Neuronal stem cell (in vitro differentiated cells): ENCODE measurements around the gene CENPO.

Experiments
- DNase-seq: peaks from one replicate; pipeline ENCODE4 v3.0.0-alpha.2; 2013; ENCODE audit warnings: low spot score
- H2AFZ ChIP-seq: one replicate; pipeline ENCODE4 v1.6.1; 2013; ENCODE audit warnings: mild to moderate bottlenecking, low read length, inconsistent platforms
- H2AK5ac ChIP-seq: 2 replicates; pipeline ENCODE4 v1.6.1; 2013; ENCODE audit warnings: low read depth, mild to moderate bottlenecking, inconsistent platforms, low read length, moderate library complexity, mixed read lengths
- H2BK120ac ChIP-seq: 2 replicates; pipeline ENCODE4 v1.6.1; 2013; ENCODE audit warnings: low read depth, mild to moderate bottlenecking, inconsistent platforms, low read length, moderate library complexity, mixed read lengths
- H2BK12ac ChIP-seq: one replicate; pipeline ENCODE4 v1.6.1; 2013; ENCODE audit warnings: low read length, inconsistent platforms
- H2BK15ac ChIP-seq: 2 replicates; pipeline ENCODE4 v1.6.1; 2013; ENCODE audit warnings: mild to moderate bottlenecking, low read length, inconsistent platforms, mixed read lengths
- H2BK5ac ChIP-seq: one replicate; pipeline ENCODE4 v1.6.1; 2013; ENCODE audit warnings: inconsistent platforms, mild to moderate bottlenecking, low read length, moderate library complexity
- H3K14ac ChIP-seq: one replicate; pipeline ENCODE4 v1.6.1; 2013; ENCODE audit warnings: low read length, inconsistent platforms
- H3K18ac ChIP-seq: 2 replicates; pipeline ENCODE4 v1.6.1; 2013; ENCODE audit warnings: low read length, inconsistent platforms
- H3K23ac ChIP-seq: 2 replicates; pipeline ENCODE4 v1.6.1; 2013; ENCODE audit warnings: low read depth, mild to moderate bottlenecking, mixed read lengths, low read length, inconsistent platforms; ENCODE audit not compliant: poor library complexity
- H3K27ac ChIP-seq: replicated peaks from 3 replicates; pipeline ENCODE4 v1.5.1; 2013; ENCODE audit warnings: low read length, inconsistent platforms
- H3K27me3 ChIP-seq, 3 experiments: 2 replicates each; pipeline ENCODE4 v1.6.1; 2013; ENCODE audit warnings: low read length in 3 of 3, mild to moderate bottlenecking in 2 of 3, inconsistent platforms in 1 of 3, low read depth in 1 of 3, mixed read lengths in 1 of 3, moderate library complexity in 1 of 3; ENCODE audit not compliant: control insufficient read depth in 3 of 3, insufficient read depth in 3 of 3
- H3K36me3 ChIP-seq, 2 donors: replicated peaks in 1 of 2; 2 replicates each; pipeline ENCODE4 v1.6.1; 2013; ENCODE audit warnings: low read length in 2 of 2; ENCODE audit not compliant: control insufficient read depth in 2 of 2, insufficient read depth in 2 of 2
- H3K4ac ChIP-seq: 2 replicates; pipeline ENCODE4 v1.6.1; 2013; ENCODE audit warnings: inconsistent platforms, mild to moderate bottlenecking, low read length, moderate library complexity
- H3K4me1 ChIP-seq, 2 donors: 1 replicate in 1 of 2; 2 replicates in 1 of 2; pipeline ENCODE4 v1.6.1; 2013; ENCODE audit warnings: low read length in 2 of 2, low read depth in 1 of 2; ENCODE audit not compliant: control insufficient read depth in 2 of 2, insufficient read depth in 1 of 2
- H3K4me2 ChIP-seq: one replicate; pipeline ENCODE4 v1.6.1; 2013; ENCODE audit warnings: mild to moderate bottlenecking, low read length, inconsistent platforms; ENCODE audit not compliant: insufficient read depth, poor library complexity, severe bottlenecking
- H3K4me3 ChIP-seq, 2 donors: 2 replicates each; pipeline ENCODE4 v1.5.1; 2013; ENCODE audit warnings: low read length in 2 of 2, mild to moderate bottlenecking in 2 of 2, inconsistent platforms in 1 of 2, moderate library complexity in 1 of 2
- H3K79me1 ChIP-seq: one replicate; pipeline ENCODE4 v1.6.1; 2013; ENCODE audit warnings: low read depth, mild to moderate bottlenecking, inconsistent platforms, low read length, moderate library complexity
- H3K9ac ChIP-seq: one replicate; pipeline ENCODE4 v1.6.1; 2013; ENCODE audit warnings: mild to moderate bottlenecking, low read depth, low read length, inconsistent platforms; ENCODE audit not compliant: poor library complexity
- H3K9me3 ChIP-seq, 2 donors: replicated peaks in 1 of 2; 2 replicates each; pipeline versions ENCODE3 to v1.6.1; 2013; ENCODE audit warnings: low read length in 2 of 2, mild to moderate bottlenecking in 2 of 2, inconsistent platforms in 1 of 2, low read depth in 1 of 2, mixed read lengths in 1 of 2, moderate library complexity in 1 of 2; ENCODE audit not compliant: control insufficient read depth in 2 of 2, insufficient read depth in 1 of 2
- H4K8ac ChIP-seq: one replicate; pipeline ENCODE4 v1.6.1; 2013; ENCODE audit warnings: low read depth, mild to moderate bottlenecking, inconsistent platforms, low read length, moderate library complexity
- H4K91ac ChIP-seq: one replicate; pipeline ENCODE4 v1.6.1; 2013; ENCODE audit warnings: low read length, low read depth, mild to moderate bottlenecking, inconsistent platforms; ENCODE audit not compliant: poor library complexity
- WGBS, 2 donors: extraction: QIAGEN DNeasy Blood & Tissue Kit; methylation state at CpG; one replicate each; pipeline ENCODE4 v1.1.7; 2013; ENCODE audit warnings: missing lambda C conversion rate in 2 of 2, mixed read lengths in 1 of 2; ENCODE audit not compliant: insufficient read length in 2 of 2, insufficient replicate concordance in 1 of 2; ENCODE audit errors: extremely low coverage in 2 of 2; 5-methylcytosine and 5-hydroxymethylcytosine counted together

CENPO gene

DNA sequence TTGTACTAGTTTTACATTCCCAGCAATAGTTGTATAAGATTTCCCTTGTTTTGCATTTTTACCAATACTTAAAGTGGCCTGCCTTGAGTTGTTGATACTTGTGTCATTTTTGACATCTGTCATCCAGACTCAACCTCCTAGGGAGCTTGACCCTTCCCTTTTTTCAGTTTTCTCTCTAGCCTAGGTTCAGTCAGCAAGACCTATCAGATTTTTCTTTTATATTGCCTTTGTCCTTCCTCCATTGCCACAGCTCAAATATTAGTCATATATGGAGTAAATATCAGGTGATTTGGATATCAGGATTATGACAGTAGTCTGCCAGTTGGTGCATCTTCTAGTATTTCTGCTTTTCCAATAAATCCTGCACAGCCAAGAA lies 13.4 kb downstream of the CENPO start:
- Histone ChIP-seq H3K18ac (no peak overlapping the region), H2BK120ac (no peak overlapping the region), H3K4me3 (no peak overlapping the region), H3K27me3 (no peaks in the 10 kb centered on the region), H3K4ac (no peak overlapping the region), H3K4me1 (no peaks in the 10 kb centered on the region), H3K9ac (no peak overlapping the region), H3K27ac (no peak overlapping the region), H4K91ac (no peak overlapping the region), H4K8ac (no peak overlapping the region), H2BK5ac (no peak overlapping the region), H3K9me3 (peaks cover 4 to 25% of the 10 kb centered on the region in 2 donors), H2BK12ac (no peak overlapping the region), H3K14ac (no peak overlapping the region), H2AFZ (no peak overlapping the region), H2AK5ac (no peak overlapping the region), H3K79me1 (peaks cover 2% of the 10 kb centered on the region), H3K4me2 (no peak overlapping the region), H3K23ac (no peak overlapping the region), H3K36me3 (peaks cover 9 to 57% of the 10 kb centered on the region in 2 donors), H2BK15ac (no peak overlapping the region)
- DNase-seq: no peak

DNA sequence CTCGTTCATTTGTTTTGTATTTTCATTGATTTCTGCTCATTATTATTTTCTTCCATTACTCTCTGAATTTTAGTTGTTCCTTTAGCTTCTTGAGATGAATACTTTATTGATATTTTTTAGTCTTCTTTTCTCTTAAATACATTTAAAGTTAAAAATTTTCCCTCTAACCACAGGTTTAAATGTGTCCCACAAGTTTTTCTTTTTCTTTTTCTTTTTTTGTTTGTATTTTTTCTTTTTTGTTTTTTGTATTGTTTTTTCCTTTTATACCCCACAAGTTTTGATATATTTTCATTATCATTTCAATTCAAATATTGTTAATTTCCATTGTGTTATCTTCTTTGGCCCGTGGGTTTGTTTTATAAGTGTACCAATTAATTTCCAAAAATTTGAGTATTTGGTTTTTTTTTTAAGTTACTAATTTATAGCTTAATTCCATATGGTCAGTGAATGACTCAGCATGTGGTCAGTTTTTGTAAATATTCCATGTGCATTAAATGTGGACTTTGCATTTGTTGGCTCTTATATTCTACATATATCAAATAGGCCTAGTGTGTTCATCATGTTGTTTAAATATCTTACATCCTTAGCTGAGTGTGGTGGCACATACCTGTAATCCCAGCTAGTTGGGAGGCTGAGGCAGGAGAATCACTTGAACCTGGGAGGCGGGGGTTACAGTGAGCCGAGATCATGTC lies 16.2 kb downstream of the CENPO start:
- H3K27me3 ChIP-seq: no peaks in the 10 kb centered on the region
- no peak overlapping the region for H4K8ac ChIP-seq
- no peaks in the 10 kb centered on the region for H3K4me1 ChIP-seq
- H2BK120ac ChIP-seq: no peak overlapping the region
- H2BK12ac ChIP-seq: no peak overlapping the region
- H2BK15ac ChIP-seq: no peak overlapping the region
- H4K91ac ChIP-seq: no peak overlapping the region
- H2AFZ ChIP-seq: no peak overlapping the region
- peaks cover 2% of the 10 kb centered on the region for H3K79me1 ChIP-seq
- no peak for DNase-seq
- H3K9me3 ChIP-seq: peaks cover 4 to 29% of the 10 kb centered on the region in 2 donors
- peaks cover 15 to 81% of the 10 kb centered on the region in 2 donors for H3K36me3 ChIP-seq
- no peak overlapping the region for H2BK5ac ChIP-seq
- H3K4me3 ChIP-seq: no peak overlapping the region
- H3K14ac ChIP-seq: no peak overlapping the region
- no CpG with 5 or more reads among the region's 4 CpGs for WGBS, 2 donors
- no peak overlapping the region for H3K23ac ChIP-seq
- H3K27ac ChIP-seq: no peak overlapping the region
- H3K4ac ChIP-seq: no peak overlapping the region
- H3K4me2 ChIP-seq: no peak overlapping the region
- no peak overlapping the region for H3K18ac ChIP-seq
- no peak overlapping the region for H3K9ac ChIP-seq
- no peak overlapping the region for H2AK5ac ChIP-seq

DNA sequence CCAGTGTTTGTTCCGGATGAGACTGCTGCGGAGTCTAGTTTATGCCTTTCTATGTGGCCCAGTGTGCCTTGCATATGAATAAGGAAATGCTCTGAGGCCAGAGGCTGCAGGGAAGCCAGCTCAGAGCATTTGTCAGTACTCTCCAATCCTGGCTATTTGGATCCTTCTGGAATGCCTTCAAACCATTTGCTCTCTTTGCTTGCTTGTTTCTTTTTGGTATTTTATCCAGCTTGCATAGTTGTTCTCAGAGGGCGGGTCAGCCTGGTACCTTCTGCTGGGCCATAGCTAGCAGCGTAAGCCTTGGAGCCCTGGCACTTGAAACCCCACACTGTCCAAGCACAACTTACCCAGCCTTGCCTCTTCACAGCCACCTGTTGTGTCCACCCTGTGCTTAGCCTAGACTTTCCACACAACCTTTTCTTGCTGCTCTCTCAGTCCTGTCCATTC lies 20.5 kb downstream of the CENPO start:
- Histone ChIP-seq H3K9ac (no peak overlapping the region), H2BK5ac (no peak overlapping the region), H3K36me3 (peaks cover 26 to 87% of the 10 kb centered on the region in 2 donors), H2BK15ac (no peak overlapping the region), H2AFZ (no peak overlapping the region), H3K18ac (no peak overlapping the region), H4K91ac (no peak overlapping the region), H3K27me3 (no peaks in the 10 kb centered on the region), H3K9me3 (peaks cover 2 to 6% of the 10 kb centered on the region in 2 donors), H3K4me2 (no peak overlapping the region), H4K8ac (no peak overlapping the region), H2BK12ac (no peak overlapping the region), H3K79me1 (no peaks in the 10 kb centered on the region), H3K4me1 (no peaks in the 10 kb centered on the region), H3K4ac (no peak overlapping the region), H3K27ac (no peak overlapping the region), H2AK5ac (no peak overlapping the region), H3K23ac (no peak overlapping the region), H2BK120ac (no peak overlapping the region), H3K4me3 (no peak overlapping the region), H3K14ac (no peak overlapping the region)
- no CpG with 5 or more reads among the region's 4 CpGs for WGBS, 2 donors
- DNase-seq: no peak

DNA sequence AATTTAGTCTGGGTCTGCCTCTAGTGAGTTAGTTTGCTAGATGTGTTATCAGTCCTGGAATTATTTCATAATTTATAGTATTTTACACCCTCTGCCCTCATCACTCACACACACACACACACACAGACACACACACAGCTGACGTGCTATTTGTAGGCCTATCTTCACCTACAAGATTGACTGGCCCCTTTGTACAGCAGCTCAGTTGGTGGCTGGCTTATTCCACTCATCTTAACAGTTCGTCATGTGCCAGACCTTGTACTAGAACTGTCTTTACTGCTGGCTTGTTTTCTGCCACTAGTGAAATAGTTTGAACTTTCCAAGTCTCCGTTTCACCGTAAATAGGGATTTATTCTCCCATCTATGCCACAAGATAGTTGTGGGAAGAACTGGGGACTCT lies 21.3 kb downstream of the CENPO start:
- H3K4me3 ChIP-seq: no peak overlapping the region
- no CpG with 5 or more reads among the region's 4 CpGs for WGBS, 2 donors
- no peak for DNase-seq

More for the DNA sequence above, 21.3 kb downstream of the CENPO start:
- Histone ChIP-seq H3K79me1 (no peaks in the 10 kb centered on the region), H3K36me3 (peaks cover 30 to 87% of the 10 kb centered on the region in 2 donors), H4K8ac (no peak overlapping the region), H3K27ac (no peak overlapping the region), H3K9me3 (peaks cover 2 to 6% of the 10 kb centered on the region in 2 donors), H3K23ac (no peak overlapping the region), H4K91ac (no peak overlapping the region), H3K4ac (no peak overlapping the region), H3K18ac (no peak overlapping the region), H2AFZ (no peak overlapping the region), H3K4me2 (no peak overlapping the region), H3K9ac (no peak overlapping the region), H2BK15ac (no peak overlapping the region), H2BK12ac (no peak overlapping the region), H2BK5ac (no peak overlapping the region), H3K14ac (no peak overlapping the region), H3K4me1 (no peaks in the 10 kb centered on the region), H2AK5ac (no peak overlapping the region), H2BK120ac (no peak overlapping the region), H3K27me3 (no peaks in the 10 kb centered on the region)
